ENCODE results near the gene CNTN2.

Gene CNTN2

GRCh38 chr1:205071028-205071409, 28.0 kb downstream of the CNTN2 start:
- no peaks in the 10 kb centered on the region for H3K9me3 ChIP-seq (replicated peaks; ENCODE audit: insufficient read depth, low read length)
- H3K9ac ChIP-seq (ENCODE audit: low read length) = no peak overlapping the region
- H3K4me3 ChIP-seq (ENCODE audit: low read length) = no peak overlapping the region
- H3K9me2 ChIP-seq (replicated peaks; ENCODE audit: insufficient read depth, low read length) = no peaks in the 10 kb centered on the region
- H3F3A ChIP-seq (ENCODE audit: insufficient read depth, low read length) = no peaks in the 10 kb centered on the region
- no peak overlapping the region for H2AFZ ChIP-seq (ENCODE audit: low read length)
- no peaks in the 10 kb centered on the region for H3K36me3 ChIP-seq (replicated peaks; ENCODE audit: insufficient read depth, low read length)
- no peaks in the 10 kb centered on the region for H3K79me2 ChIP-seq (ENCODE audit: low read length)
- no peak overlapping the region for H3K27ac ChIP-seq (ENCODE audit: low read length)
- no peaks in the 10 kb centered on the region for H3K4me1 ChIP-seq (ENCODE audit: low read length)
- H3K27me3 ChIP-seq (replicated peaks; ENCODE audit: insufficient read depth, low read length) = no peaks in the 10 kb centered on the region; the same call in 1 of the 2 replicates
- H4K20me1 ChIP-seq (ENCODE audit: insufficient read depth, low read length) = no peaks in the 10 kb centered on the region
- no peak overlapping the region for H3K4me2 ChIP-seq (ENCODE audit: low read depth, low read length)
- TF ChIP-seq EZH2 (optimal IDR thresholded peaks at IDR 0.05; ENCODE audit: low read depth, low read length) = no peak
- no peak for TF ChIP-seq EZH2phosphoT487 (IDR thresholded peaks at IDR 0.05; ENCODE audit: low read length)
- TF ChIP-seq, protein P1, sequence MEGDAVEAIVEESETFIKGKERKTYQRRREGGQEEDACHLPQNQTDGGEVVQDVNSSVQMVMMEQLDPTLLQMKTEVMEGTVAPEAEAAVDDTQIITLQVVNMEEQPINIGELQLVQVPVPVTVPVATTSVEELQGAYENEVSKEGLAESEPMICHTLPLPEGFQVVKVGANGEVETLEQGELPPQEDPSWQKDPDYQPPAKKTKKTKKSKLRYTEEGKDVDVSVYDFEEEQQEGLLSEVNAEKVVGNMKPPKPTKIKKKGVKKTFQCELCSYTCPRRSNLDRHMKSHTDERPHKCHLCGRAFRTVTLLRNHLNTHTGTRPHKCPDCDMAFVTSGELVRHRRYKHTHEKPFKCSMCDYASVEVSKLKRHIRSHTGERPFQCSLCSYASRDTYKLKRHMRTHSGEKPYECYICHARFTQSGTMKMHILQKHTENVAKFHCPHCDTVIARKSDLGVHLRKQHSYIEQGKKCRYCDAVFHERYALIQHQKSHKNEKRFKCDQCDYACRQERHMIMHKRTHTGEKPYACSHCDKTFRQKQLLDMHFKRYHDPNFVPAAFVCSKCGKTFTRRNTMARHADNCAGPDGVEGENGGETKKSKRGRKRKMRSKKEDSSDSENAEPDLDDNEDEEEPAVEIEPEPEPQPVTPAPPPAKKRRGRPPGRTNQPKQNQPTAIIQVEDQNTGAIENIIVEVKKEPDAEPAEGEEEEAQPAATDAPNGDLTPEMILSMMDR (IDR thresholded peaks at IDR 0.05; ENCODE audit: low read length) = no peak
- DNase-seq = no peak

DNA sequence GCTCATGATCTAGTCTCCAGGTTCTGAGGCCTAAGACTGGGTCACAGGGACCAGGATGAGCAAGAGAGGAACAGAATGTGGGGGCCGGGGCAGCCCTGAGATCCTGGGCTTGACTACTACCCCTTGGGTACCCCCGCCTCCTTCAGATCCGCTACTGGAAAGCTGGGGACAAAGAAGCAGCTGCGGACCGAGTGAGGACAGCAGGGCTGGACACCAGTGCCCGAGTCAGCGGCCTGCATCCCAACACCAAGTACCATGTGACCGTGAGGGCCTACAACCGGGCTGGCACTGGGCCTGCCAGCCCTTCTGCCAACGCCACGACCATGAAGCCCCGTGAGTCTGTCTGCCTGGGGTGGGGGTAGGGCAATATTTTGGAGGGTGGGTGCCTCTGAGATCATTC, 28.8 kb downstream of the CNTN2 start:
- no peaks in the 10 kb centered on the region for H3K9me3 ChIP-seq (replicated peaks; ENCODE audit: insufficient read depth, low read length)
- no peaks in the 10 kb centered on the region for H3F3A ChIP-seq (ENCODE audit: insufficient read depth, low read length)
- no peaks in the 10 kb centered on the region for H3K4me1 ChIP-seq (ENCODE audit: low read length)
- H3K27ac ChIP-seq (ENCODE audit: low read length) = no peak overlapping the region
- no peaks in the 10 kb centered on the region for H4K20me1 ChIP-seq (ENCODE audit: insufficient read depth, low read length)
- no peak for DNase-seq
- no peaks in the 10 kb centered on the region for H3K36me3 ChIP-seq (replicated peaks; ENCODE audit: insufficient read depth, low read length)
- H3K4me2 ChIP-seq (ENCODE audit: low read depth, low read length) = no peak overlapping the region
- no peak overlapping the region for H2AFZ ChIP-seq (ENCODE audit: low read length)
- no peaks in the 10 kb centered on the region; the same call in 1 of the 2 replicates for H3K27me3 ChIP-seq (replicated peaks; ENCODE audit: insufficient read depth, low read length)
- TF ChIP-seq EZH2 (optimal IDR thresholded peaks at IDR 0.05; ENCODE audit: low read depth, low read length) = no peak
- TF ChIP-seq, protein P1 (IDR thresholded peaks at IDR 0.05; ENCODE audit: low read length) = no peak
- TF ChIP-seq EZH2phosphoT487 (IDR thresholded peaks at IDR 0.05; ENCODE audit: low read length) = no peak
- H3K9ac ChIP-seq (ENCODE audit: low read length) = no peak overlapping the region
- H3K9me2 ChIP-seq (replicated peaks; ENCODE audit: insufficient read depth, low read length) = no peaks in the 10 kb centered on the region
- no peaks in the 10 kb centered on the region for H3K79me2 ChIP-seq (ENCODE audit: low read length)
- no peak overlapping the region for H3K4me3 ChIP-seq (ENCODE audit: low read length)

DNA sequence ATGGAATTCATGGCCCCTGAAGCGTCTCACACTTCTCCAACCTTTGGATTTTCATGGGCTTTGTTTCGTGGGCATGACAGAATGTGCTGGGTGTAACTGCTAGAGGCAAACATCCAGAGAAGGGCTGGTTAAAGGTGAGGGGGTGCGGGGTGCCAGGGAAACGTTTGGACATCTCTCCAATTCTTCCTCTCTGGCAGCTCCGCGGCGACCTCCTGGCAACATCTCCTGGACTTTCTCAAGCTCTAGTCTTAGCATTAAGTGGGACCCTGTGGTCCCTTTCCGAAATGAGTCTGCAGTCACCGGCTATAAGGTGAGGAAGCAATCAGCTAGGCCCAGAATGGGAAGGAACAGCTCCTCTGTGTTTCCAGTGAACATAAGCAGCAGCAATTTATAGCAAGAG, 29.3 kb downstream of the CNTN2 start:
- H2AFZ ChIP-seq (ENCODE audit: low read length) = no peak overlapping the region
- H3K4me2 ChIP-seq (ENCODE audit: low read depth, low read length) = no peak overlapping the region
- H3K27me3 ChIP-seq (replicated peaks; ENCODE audit: insufficient read depth, low read length) = no peaks in the 10 kb centered on the region; the same call in 1 of the 2 replicates
- H3K9me3 ChIP-seq (replicated peaks; ENCODE audit: insufficient read depth, low read length) = no peaks in the 10 kb centered on the region
- H3K4me1 ChIP-seq (ENCODE audit: low read length) = no peaks in the 10 kb centered on the region
- DNase-seq = no peak
- H3K36me3 ChIP-seq (replicated peaks; ENCODE audit: insufficient read depth, low read length) = no peaks in the 10 kb centered on the region
- H3K9me2 ChIP-seq (replicated peaks; ENCODE audit: insufficient read depth, low read length) = no peaks in the 10 kb centered on the region
- TF ChIP-seq EZH2 (optimal IDR thresholded peaks at IDR 0.05; ENCODE audit: low read depth, low read length) = no peak
- TF ChIP-seq EZH2phosphoT487 (IDR thresholded peaks at IDR 0.05; ENCODE audit: low read length) = no peak
- TF ChIP-seq, protein P1 (IDR thresholded peaks at IDR 0.05; ENCODE audit: low read length) = no peak
- H4K20me1 ChIP-seq (ENCODE audit: insufficient read depth, low read length) = no peaks in the 10 kb centered on the region
- H3F3A ChIP-seq (ENCODE audit: insufficient read depth, low read length) = no peaks in the 10 kb centered on the region
- no peak overlapping the region for H3K9ac ChIP-seq (ENCODE audit: low read length)
- no peaks in the 10 kb centered on the region for H3K79me2 ChIP-seq (ENCODE audit: low read length)
- no peak overlapping the region for H3K27ac ChIP-seq (ENCODE audit: low read length)
- no peak overlapping the region for H3K4me3 ChIP-seq (ENCODE audit: low read length)

All from MM.1S (cell line).